ENCODE measurements around the gene SEMA5A. TPM values are rescaled to one million over a fixed set of nuclear protein-coding genes. Genes with fewer than 3 reads are reported as not detected.

The SEMA5A gene
- total RNA-seq, 1 donor from 2014 or later, result 11.9 TPM

GRCh38 chr5:9419794-9420193 lies 126.1 kb downstream of the SEMA5A start:
- no peaks in the 10 kb centered on the region for H4K20me1 ChIP-seq (ENCODE audit: low read depth)
- DNase-seq (ENCODE audit: low spot score), result no peak
- no peak overlapping the region for H3K27ac Mint-ChIP-seq
- no peak overlapping the region for H3K9ac ChIP-seq
- no peak overlapping the region for H3K4me3 ChIP-seq
- no peak overlapping the region for H3K27ac ChIP-seq
- no peaks in the 10 kb centered on the region for H3K79me2 ChIP-seq (ENCODE audit: low read depth)
- peaks cover 9% of the 10 kb centered on the region for H3K4me1 ChIP-seq
- no peak overlapping the region for H2AFZ ChIP-seq (replicated peaks)
- H3K4me1 Mint-ChIP-seq, result peaks cover 8% of the 10 kb centered on the region
- H3K36me3 Mint-ChIP-seq, result peaks cover 6% of the 10 kb centered on the region
- no peaks in the 10 kb centered on the region for H3F3A ChIP-seq (ENCODE audit: low read depth)
- no peaks in the 10 kb centered on the region for H3K9me3 ChIP-seq (ENCODE audit: low read depth)
- peaks cover 2% of the 10 kb centered on the region for H3K9me3 Mint-ChIP-seq
- no peak overlapping the region for H3K4me3 Mint-ChIP-seq
- no peaks in the 10 kb centered on the region for H3K27me3 ChIP-seq
- H3K36me3 ChIP-seq, result no peaks in the 10 kb centered on the region
- TF ChIP-seq EZH2 (IDR thresholded peaks at IDR 0.05) (no peak), EZH2phosphoT487 (IDR thresholded peaks at IDR 0.05) (no peak), CTCF (IDR thresholded peaks at IDR 0.05) (no peak)
- H3K4me2 ChIP-seq, result no peak overlapping the region
- H3K27me3 Mint-ChIP-seq (ENCODE audit: insufficient read depth, low read depth), result no peaks in the 10 kb centered on the region

- H3K4me3 Mint-ChIP-seq, result no peak overlapping the region
- H3K27ac Mint-ChIP-seq, result no peak overlapping the region
- no peak for DNase-seq (ENCODE audit: low spot score)
- H3K4me1 Mint-ChIP-seq, result no peaks in the 10 kb centered on the region
- H3K79me2 ChIP-seq (ENCODE audit: low read depth), result no peaks in the 10 kb centered on the region
- no peak for TF ChIP-seq CTCF (IDR thresholded peaks at IDR 0.05)
- no peak for TF ChIP-seq EZH2 (IDR thresholded peaks at IDR 0.05)
- TF ChIP-seq EZH2phosphoT487 (IDR thresholded peaks at IDR 0.05), result no peak
- H3K9me3 ChIP-seq (ENCODE audit: low read depth), result no peaks in the 10 kb centered on the region
- H3K9ac ChIP-seq, result no peak overlapping the region
- H3F3A ChIP-seq (ENCODE audit: low read depth), result no peaks in the 10 kb centered on the region
- peaks cover 2% of the 10 kb centered on the region for H3K27me3 Mint-ChIP-seq (ENCODE audit: insufficient read depth, low read depth)
- no peak overlapping the region for H3K4me2 ChIP-seq
- H2AFZ ChIP-seq (replicated peaks), result no peak overlapping the region
- peaks cover 6% of the 10 kb centered on the region for H3K36me3 Mint-ChIP-seq
- no peak overlapping the region for H3K4me3 ChIP-seq
- peaks cover 2% of the 10 kb centered on the region for H3K9me3 Mint-ChIP-seq
- no peaks in the 10 kb centered on the region for H3K4me1 ChIP-seq
- H3K27me3 ChIP-seq, result no peaks in the 10 kb centered on the region
- H3K27ac ChIP-seq, result no peak overlapping the region
- H4K20me1 ChIP-seq (ENCODE audit: low read depth), result no peaks in the 10 kb centered on the region
- H3K36me3 ChIP-seq, result no peaks in the 10 kb centered on the region
Observed at GRCh38 chr5:9415566-9415965, 130.3 kb downstream of the SEMA5A start.

GRCh38 chr5:9415091-9415490 lies 130.8 kb downstream of the SEMA5A start:
- H3K79me2 ChIP-seq (ENCODE audit: low read depth), result no peaks in the 10 kb centered on the region
- no peaks in the 10 kb centered on the region for H3K36me3 ChIP-seq
- Mint-ChIP-seq H3K4me1 (no peaks in the 10 kb centered on the region), H3K4me3 (no peak overlapping the region), H3K36me3 (peaks cover 6% of the 10 kb centered on the region), H3K27me3 (ENCODE audit: insufficient read depth, low read depth) (peaks cover 2% of the 10 kb centered on the region), H3K27ac (no peak overlapping the region), H3K9me3 (peaks cover 2% of the 10 kb centered on the region)
- DNase-seq (ENCODE audit: low spot score), result no peak
- H3K9ac ChIP-seq, result no peak overlapping the region
- no peak overlapping the region for H3K27ac ChIP-seq
- H2AFZ ChIP-seq (replicated peaks), result no peak overlapping the region
- no peaks in the 10 kb centered on the region for H4K20me1 ChIP-seq (ENCODE audit: low read depth)
- H3K4me2 ChIP-seq, result no peak overlapping the region
- no peak overlapping the region for H3K4me3 ChIP-seq
- no peaks in the 10 kb centered on the region for H3K27me3 ChIP-seq
- no peaks in the 10 kb centered on the region for H3K9me3 ChIP-seq (ENCODE audit: low read depth)
- H3F3A ChIP-seq (ENCODE audit: low read depth), result no peaks in the 10 kb centered on the region
- H3K4me1 ChIP-seq, result no peaks in the 10 kb centered on the region
- TF ChIP-seq EZH2 (IDR thresholded peaks at IDR 0.05) (no peak), EZH2phosphoT487 (IDR thresholded peaks at IDR 0.05) (no peak), CTCF (IDR thresholded peaks at IDR 0.05) (no peak)
